Occipital lobe (tissue), 2 donors: ENCODE results near the gene PHACTR1. TPM values are rescaled to one million over a fixed set of nuclear protein-coding genes. Genes with fewer than 3 reads are reported as not detected.

ENCODE experiments used
- DNase-seq: peaks from one replicate; lab custom pipeline; 2025; lab: John Stamatoyannopoulos, UW
- total RNA-seq: library from RNA; depleted of rRNA; stranded (reverse); fragments of >200 nt; gene quantifications from one replicate; pipeline ENCODE4 v1.2.3, GENCODE V29; 2014

PHACTR1 gene
- total RNA-seq, 1 donor from 2014 or later: 40.7 TPM

GRCh38 chr6:13068586-13069210 lies 352.1 kb downstream of the PHACTR1 start:
- DNase-seq: no peak

DNA sequence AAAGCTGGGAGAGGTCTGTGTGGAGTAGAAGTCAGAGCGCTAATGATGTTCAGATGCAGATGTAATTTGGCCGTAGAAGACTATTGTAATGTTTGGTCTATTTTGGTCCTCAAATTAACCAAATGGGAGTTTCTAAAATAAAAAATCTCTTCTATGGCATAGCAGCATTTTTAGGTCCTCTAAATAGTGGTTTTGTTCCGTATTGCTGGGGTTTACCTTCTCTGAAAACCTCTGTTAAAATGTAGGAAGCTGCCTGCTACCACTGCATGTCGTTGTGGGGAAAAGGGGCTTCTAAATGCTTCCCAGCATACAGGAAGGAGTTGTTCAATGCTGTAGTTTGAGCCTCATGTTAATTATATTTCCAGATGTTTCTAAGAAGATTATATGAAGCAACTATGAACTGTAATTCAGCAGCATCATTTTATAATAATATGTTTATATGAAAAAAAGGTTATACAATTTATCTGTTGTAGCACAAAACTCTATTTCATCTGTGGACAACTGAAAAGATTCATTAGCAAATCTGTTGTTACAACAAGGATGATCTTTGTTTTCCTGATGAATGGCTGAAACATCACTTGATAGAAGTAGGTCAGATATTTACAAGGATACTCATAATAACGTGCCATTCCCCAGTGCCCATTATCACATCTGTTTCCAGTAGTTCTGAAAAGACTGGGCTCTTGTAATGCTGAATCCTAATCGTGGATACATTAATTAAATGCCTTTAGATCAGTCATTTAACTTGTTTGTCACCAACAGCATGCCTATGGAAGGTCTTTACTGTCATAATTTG lies 355.2 kb downstream of the PHACTR1 start:
- DNase-seq: no peak

GRCh38 chr6:13072686-13073347 lies 356.2 kb downstream of the PHACTR1 start:
- no peak for DNase-seq

GRCh38 chr6:13074415-13075140 lies 358.0 kb downstream of the PHACTR1 start:
- DNase-seq: no peak

GRCh38 chr6:13075141-13075845 lies 358.7 kb downstream of the PHACTR1 start:
- no peak for DNase-seq

DNA sequence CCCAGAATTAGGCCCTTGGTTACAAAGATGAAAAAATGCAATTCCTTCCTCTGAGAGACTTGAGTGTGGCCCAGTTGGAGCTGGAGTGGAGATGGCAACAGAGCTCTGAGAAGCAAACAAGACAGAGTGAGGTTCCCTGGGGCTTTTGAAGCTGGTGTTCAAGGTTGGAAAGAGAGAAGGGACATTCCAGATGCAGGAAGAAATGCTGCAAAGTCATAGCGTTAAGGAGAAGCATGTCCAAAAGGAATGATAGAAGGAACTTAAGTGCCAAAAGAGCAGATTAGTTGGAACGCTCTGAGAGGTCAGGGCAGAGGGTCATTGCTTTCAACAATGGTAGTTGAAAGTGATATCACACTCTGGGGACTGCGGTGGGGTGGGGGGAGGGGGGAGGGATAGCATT lies 360.0 kb downstream of the PHACTR1 start:
- DNase-seq: no peak

- DNase-seq: no peak
These were observed 360.6 kb downstream of the PHACTR1 start for GRCh38 chr6:13077117-13077516.

DNA sequence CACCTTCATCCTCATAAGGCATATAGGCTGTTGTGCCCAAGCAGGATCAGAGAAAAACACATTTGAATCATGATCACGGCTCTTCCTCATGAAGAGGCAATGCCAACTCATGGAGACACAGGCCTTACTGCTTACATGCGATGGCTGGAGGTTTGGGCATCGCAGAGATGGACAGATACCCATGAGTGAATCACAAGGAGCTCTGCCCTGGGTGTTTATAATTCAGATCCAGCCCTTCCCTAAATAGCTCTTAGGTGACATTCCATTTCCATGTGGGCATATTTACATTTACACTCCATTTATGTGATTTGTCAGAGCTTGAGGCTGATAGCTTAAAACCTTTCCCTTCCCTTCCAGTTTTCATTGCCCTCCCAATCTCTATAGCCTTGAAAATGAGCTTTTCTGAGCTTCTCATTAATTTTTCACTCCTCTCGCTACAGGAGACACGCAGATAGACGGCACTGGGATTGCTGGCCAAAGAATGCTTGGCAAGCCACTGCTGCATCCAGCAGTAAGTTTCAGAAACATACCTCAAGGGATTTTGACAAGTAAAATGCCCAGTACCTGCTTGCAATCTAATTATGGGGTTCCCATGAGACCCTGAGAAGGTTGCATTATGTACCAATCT lies 362.6 kb downstream of the PHACTR1 start:
- DNase-seq: no peak

DNA sequence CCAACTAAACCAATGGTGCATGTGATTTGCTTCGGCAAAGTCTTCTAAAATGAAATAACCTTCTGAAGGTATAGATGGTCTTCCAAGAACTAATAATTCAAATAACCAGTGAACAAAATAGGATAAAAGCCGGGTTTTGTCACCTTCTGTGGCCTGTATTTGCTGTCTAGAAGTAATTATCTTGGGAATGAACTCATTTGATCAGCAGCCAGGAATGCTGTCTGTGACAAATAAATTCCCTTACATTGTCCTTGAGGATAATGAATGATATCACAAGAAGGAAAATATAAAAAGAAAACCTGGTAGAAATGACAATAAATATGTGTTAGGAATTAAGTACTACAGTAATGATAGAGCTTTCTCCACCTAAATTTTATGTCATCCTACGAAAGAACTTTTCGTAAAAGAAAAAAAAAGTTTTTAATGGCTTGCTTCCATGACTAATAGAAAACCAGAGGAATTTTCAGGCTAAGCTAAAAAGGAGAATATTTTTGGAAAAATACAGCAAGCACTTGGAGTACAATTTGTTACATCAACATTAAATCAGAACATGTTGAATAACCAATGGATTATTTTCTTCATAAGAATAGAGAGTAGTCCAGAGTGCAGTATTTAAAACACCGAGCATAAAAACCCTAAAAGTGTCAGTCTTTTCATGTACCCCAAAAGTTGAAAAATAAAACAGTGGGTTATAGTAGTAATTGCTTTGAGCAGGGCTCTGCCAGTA lies 364.1 kb downstream of the PHACTR1 start:
- no peak for DNase-seq

DNA sequence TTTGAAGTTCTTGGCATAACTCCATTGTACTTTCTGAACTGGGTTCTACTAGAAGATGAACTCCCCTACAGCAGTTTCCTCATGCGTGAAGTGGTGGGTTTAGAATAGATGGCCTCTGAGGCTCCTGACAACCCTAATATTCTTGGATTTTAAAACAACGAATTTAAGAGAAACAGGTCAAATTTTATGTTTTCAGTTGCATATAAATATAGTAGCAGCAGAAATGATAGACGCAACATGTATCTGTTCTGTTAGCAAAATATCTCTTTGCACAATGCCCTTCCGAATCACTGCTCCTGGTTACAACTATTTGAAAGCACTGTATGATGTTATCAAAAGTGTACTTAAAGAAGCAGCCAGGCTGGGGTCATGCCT lies 364.6 kb downstream of the PHACTR1 start:
- DNase-seq: no peak

- DNase-seq: no peak
These were observed 372.9 kb downstream of the PHACTR1 start for GRCh38 chr6:13089296-13089994.

DNA sequence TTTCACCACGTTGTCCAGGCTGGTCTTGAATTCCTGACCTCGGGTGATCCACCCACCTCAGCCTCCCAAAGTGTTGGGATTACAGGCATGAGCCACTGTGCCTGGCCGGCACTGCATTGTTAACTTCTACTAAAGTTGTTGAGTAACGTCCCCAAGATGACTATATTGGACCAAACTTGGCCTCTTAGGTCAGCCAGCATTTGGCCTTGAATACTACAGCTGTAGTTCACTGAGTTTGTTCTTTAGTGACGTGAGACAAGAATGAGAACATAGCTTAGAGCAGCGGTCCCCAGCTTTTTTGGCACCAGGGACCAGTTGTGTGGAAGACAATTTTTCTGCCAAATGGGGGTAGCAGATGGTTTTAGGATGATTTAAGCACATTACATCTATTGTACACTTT lies 374.6 kb downstream of the PHACTR1 start:
- no peak for DNase-seq

DNA sequence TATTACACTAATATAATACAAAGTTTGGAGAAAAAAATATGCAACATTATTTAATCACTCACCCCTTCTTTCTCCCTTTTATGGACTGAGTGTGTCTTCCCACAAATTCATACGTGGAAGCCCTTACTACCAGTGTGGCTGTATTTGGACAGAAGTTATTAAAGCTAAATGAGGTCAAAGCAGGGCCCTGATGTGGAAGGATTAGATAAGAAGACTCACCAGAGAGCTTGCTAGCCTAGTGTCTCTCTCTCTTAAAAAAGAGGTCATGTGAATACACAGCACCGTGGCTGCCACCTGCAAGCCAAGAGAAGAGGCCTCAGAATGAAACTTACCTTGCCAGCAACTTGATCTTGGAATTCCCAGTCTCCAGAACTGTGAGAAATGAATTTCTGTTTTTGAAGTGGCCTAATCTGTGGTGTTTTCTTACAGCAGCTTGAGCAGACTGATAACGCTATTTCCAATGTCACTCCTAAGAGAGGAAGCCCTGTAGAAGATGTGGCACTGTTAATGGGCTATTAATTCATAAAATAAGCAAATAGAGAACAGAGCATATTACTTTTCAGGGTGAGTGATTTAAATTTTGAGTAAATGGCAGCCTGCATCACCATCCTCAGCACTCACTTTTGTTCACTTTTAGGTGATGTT lies 378.3 kb downstream of the PHACTR1 start:
- DNase-seq: no peak

DNA sequence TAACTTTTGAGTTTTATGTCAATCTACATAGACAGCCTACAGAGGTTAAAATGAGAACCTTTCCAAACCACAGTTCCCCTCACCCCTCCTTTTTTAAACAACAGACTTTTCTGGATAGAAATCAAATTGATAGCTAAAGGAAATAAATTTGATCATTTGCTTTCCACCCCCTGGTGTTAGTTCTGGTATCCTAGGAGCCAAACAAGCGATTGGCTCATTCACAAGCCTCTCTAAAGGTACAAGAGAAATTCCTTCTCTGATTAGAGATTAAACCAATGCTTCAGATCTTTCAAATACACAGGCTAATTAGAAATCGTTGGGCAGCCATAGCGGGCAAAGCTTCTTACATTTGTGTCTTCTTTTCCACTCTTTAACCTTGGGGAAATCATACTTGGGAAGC lies 379.5 kb downstream of the PHACTR1 start:
- DNase-seq: no peak

DNA sequence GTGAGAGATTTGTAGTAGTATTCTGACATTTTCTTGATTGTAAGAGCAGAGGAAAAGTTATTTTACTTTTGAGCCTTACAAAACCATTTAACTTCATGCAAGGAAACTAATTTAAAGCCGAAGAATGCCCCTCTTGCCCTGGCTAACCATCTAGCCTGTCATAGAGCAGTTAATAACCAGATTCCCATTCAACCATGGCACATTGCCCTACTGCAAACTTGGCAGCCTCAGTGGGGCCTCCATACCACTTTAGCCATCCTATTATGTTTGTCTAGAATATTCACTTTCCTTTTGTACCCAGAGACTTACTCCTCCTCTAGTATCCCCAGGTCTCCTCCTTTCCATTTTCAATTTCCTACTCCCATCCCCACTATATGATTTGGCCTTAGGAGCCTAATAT lies 380.9 kb downstream of the PHACTR1 start:
- DNase-seq: no peak

DNA sequence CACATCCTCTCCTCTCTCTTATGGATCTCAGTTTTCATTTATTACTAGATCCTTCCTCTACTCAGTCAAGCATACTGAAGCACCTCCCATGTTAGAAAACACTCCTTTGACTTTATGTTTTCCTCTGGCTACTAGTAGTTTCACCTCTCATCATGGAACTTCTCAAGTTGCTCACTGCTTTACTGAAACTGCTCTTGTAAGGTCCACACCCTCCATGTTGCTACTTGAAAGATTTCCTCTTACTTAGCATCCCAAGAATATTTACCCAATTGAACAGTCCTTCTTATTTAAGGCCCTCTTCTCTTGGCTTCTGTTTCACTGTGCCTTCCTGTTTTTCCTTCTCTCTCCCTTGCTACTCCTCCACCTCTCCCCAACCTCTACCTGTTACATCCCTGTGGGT lies 381.4 kb downstream of the PHACTR1 start:
- no peak for DNase-seq

DNA sequence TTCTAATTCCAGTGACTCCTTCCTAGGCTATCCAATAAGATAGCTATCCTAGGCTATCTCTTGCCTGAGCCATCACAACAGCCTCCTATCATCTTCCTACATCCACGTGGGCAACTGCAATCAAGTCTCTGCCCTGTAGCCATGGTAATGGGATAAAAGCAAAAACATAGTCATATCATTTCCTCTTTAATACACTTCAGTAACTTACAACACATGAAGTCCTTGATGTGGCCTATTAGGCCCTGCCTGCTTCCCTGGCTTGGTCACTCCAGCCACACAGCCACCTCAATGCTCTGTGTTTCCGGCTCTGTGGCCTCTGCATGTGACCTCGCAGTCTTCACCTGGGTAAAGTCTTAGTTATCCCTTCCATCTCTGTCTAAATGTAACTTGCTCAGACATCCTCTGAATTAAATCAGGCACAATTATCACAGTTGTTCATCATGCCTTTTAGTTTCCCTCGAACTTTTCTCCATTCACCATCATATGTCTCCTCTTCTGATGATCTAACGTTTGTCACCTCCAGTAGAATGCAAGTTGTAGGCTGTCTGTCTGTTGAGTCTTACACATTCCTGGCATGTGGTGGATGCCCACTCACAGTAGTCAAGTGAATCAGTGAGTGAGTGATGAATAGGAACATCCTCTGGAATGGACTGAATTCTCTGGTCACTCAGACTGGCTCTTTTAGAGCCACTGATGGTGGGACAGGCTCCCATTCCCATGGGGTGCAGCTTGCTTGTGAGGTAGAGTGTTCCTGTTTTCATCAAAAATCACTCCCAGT lies 382.4 kb downstream of the PHACTR1 start:
- DNase-seq: no peak

- DNase-seq: no peak
These were observed 383.2 kb downstream of the PHACTR1 start for GRCh38 chr6:13099771-13100170.
